ENCODE measurements around the gene MPG.

- no peak for TF ChIP-seq CTCF (IDR thresholded peaks at IDR 0.05; ENCODE audit: low read depth, low read length, missing input control)
- no peak for TF ChIP-seq EGR1 (IDR thresholded peaks at IDR 0.05; ENCODE audit: low read depth in 2 of 2)
- TF ChIP-seq ATF3 (IDR thresholded peaks at IDR 0.05): no peak
- TF ChIP-seq MAX (IDR thresholded peaks at IDR 0.05): no peak
- TF ChIP-seq TAF1 (conservative IDR thresholded peaks at IDR 0.05): no peak
- no peak for TF ChIP-seq YY1 (IDR thresholded peaks at IDR 0.05)
- no peak for TF ChIP-seq JUND (IDR thresholded peaks at IDR 0.05)
- TF ChIP-seq REST (IDR thresholded peaks at IDR 0.05): no peak
- no peak for TF ChIP-seq GABPA (IDR thresholded peaks at IDR 0.05 in 1 of 2, conservative IDR thresholded peaks at IDR 0.05 in 1 of 2)
- TF ChIP-seq RAD21 (IDR thresholded peaks at IDR 0.05): no peak
- no peak for TF ChIP-seq HNF4A (conservative IDR thresholded peaks at IDR 0.05)
- TF ChIP-seq SP1 (IDR thresholded peaks at IDR 0.05): no peak
These were observed 3.8 kb upstream of the MPG start for GRCh38 chr16:74051-74746.

Measured in liver (tissue), 3 donors.